ENCODE data around the gene RHOD. TPM values are rescaled to one million over a fixed set of nuclear protein-coding genes. Genes with fewer than 3 reads are reported as not detected.

The RHOD gene
- total RNA-seq, 3 donors from 2014 or later = 27.2 to 30.5 (median 28.1) TPM

DNA sequence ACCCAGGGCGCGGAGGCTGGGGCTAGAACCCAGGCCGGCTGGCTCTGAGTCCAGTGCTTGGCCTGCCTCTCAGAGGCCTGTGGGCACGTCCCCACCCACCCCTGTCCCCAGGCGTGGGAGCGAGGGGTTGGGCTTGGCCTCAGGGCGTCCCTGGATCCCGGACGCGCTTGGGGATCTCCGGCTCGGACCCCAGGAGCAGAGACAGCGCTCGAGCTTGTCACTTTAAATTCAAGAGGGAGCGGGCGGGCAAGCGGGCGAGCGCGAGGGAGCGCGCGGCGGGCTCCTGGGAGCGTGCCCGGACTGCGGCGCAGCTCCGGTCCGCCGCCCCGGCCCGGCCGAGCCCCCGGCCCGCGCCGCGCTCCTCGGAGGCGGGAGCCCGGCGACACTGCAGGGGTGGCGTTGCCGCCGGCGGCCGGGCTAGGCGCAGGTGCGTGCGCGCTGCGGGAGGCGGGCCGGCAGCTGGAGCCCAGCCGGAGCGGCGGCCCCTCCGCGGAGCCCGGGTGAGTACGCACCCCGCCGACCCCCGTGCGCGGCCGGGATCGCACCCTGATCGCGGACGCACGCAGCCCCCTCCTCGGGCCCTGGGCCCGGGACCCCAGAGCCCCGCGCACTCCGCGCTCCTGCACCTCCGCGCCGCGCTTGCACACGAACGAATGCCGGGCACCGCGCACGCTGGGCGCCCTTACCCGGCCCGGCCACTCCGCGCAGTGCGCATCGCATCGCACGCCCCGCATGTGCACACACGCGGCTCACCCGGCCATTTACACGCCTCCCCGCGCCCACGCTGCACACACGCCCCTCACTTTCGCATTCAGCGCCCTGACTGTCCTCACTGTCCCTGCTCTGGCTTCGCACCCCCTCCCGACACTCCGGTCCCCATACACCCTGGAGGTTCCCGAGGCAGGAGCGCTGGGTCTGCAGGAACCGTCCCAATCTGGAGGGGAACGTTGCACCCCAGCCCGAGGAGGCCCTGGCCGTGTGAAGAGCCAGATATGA is 33.4 kb upstream of the RHOD start, which contains the start of gene SYT12:
Gene SYT12, plus strand, starts transcription at position 174 of the 996 bp plus-strand sequence. CDS start 7,011 bp downstream, outside the sequence.
- Histone ChIP-seq H3K36me3 (no peaks in the 10 kb centered on the region), H3K9me3 (no peaks in the 10 kb centered on the region), H3K4me1 (peaks cover 0 to 11% of the 10 kb centered on the region in 2 donors), H3K4me3 (peak within 1 kb of the TSS; percentile 31 to 82 (median 67)), H3K27ac (peak within 1 kb of the TSS; percentile 88 to 90), H3K27me3 (peaks cover 0 to 3% of the 10 kb centered on the region in 2 donors)
- TF ChIP-seq, protein P1, sequence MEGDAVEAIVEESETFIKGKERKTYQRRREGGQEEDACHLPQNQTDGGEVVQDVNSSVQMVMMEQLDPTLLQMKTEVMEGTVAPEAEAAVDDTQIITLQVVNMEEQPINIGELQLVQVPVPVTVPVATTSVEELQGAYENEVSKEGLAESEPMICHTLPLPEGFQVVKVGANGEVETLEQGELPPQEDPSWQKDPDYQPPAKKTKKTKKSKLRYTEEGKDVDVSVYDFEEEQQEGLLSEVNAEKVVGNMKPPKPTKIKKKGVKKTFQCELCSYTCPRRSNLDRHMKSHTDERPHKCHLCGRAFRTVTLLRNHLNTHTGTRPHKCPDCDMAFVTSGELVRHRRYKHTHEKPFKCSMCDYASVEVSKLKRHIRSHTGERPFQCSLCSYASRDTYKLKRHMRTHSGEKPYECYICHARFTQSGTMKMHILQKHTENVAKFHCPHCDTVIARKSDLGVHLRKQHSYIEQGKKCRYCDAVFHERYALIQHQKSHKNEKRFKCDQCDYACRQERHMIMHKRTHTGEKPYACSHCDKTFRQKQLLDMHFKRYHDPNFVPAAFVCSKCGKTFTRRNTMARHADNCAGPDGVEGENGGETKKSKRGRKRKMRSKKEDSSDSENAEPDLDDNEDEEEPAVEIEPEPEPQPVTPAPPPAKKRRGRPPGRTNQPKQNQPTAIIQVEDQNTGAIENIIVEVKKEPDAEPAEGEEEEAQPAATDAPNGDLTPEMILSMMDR (IDR thresholded peaks at IDR 0.05) = no peak
- no peak for TF ChIP-seq POLR2A (IDR thresholded peaks at IDR 0.05)
- TF ChIP-seq POLR2AphosphoS5 (IDR thresholded peaks at IDR 0.05) = no peak
- intact Hi-C loops (cut with DNase I; ENCODE audit: low total_unique reads) = no loop called here
- no peak for DNase-seq (ENCODE audit: low spot score in 2 of 2)

DNA sequence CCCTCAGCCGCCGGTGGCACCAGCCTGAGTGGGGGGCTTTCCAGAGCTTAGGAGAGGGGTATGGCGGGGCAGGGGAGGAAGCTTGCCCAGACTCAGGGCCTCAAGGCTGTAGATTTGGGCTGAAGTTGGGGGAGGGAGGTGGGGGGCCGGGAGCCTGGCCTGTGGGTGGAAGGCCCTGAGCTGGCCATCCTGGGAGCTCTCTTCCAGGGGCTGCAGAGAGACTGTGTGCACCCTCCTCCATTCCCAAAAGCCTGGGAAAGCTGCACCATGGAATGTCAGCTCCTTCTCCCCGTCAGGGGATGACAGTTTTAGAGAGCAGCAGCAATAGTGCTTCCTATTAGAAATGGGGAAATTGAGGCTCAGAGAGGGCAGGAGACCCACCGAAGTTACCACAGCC is 32.7 kb upstream of the RHOD start:
- peaks cover 4 to 11% of the 10 kb centered on the region in 2 donors for H3K4me1 ChIP-seq
- H3K27ac ChIP-seq = peak overlapping the region; percentile 88 to 90
- TF ChIP-seq, protein P1 (IDR thresholded peaks at IDR 0.05) = no peak
- TF ChIP-seq POLR2AphosphoS5 (IDR thresholded peaks at IDR 0.05) = no peak
- TF ChIP-seq POLR2A (IDR thresholded peaks at IDR 0.05) = no peak
- peaks cover 0 to 3% of the 10 kb centered on the region in 2 donors for H3K27me3 ChIP-seq
- peak overlapping the region in 2 of 3 donors; percentile 67 to 82 for H3K4me3 ChIP-seq
- no peaks in the 10 kb centered on the region for H3K9me3 ChIP-seq
- H3K36me3 ChIP-seq = no peaks in the 10 kb centered on the region
- intact Hi-C loops (cut with DNase I; ENCODE audit: low total_unique reads) = no loop called here
- no peak for DNase-seq (ENCODE audit: low spot score in 2 of 2)

DNA sequence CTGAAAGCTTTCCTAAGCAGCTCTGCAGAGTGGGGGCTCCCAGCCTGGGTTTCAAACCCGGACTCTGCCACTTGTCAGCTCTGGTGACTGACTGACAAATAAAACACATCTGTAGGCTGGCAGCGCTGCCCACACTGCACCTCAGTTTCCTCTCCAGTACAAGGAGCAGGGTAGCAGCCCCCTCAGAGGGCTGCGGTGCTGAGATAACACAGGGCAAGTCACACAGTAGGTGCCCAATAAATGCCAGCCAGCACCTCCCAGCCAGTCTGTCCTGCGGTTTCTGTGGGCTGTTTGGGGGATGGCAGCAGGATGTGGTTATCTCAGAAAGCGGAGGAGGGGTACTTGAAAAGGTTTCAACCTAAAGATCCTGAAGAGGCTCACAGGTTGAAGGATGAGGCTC is 32.2 kb upstream of the RHOD start:
- intact Hi-C loops (cut with DNase I; ENCODE audit: low total_unique reads) = no loop called here
- peaks cover 0 to 3% of the 10 kb centered on the region in 2 donors for H3K27me3 ChIP-seq

DNA sequence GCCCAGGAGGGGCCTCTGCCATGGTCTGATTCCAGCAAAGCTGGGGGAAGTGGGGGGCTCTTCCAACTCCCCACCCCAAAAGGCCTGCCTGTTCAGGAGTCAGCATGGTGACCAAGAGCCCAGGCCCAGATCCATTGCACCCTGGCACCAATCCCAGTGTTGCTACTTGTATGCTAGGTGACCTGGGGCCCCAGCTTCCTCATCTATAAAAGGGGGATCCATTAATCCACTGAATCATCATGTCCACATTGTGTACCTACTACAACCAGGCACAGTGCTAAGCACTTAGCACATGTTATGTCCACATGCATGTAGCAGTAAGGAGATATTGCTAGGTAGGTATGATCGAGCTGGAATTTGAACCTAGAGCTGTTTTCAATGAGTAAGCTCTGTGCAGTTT is 31.7 kb upstream of the RHOD start:
- TF ChIP-seq, protein P1 (IDR thresholded peaks at IDR 0.05) = no peak
- TF ChIP-seq POLR2A (IDR thresholded peaks at IDR 0.05) (no peak), POLR2AphosphoS5 (IDR thresholded peaks at IDR 0.05) (no peak)
- Histone ChIP-seq H3K36me3 (no peaks in the 10 kb centered on the region), H3K27ac (peak overlapping the region; percentile 88 to 90), H3K9me3 (no peaks in the 10 kb centered on the region), H3K27me3 (peaks cover 0 to 3% of the 10 kb centered on the region in 2 donors), H3K4me1 (peaks cover 4 to 11% of the 10 kb centered on the region in 2 donors), H3K4me3 (no peak overlapping the region)
- intact Hi-C loops (cut with DNase I; ENCODE audit: low total_unique reads) = no loop called here
- DNase-seq (ENCODE audit: low spot score in 2 of 2) = no peak

More for the DNA sequence above, 32.2 kb upstream of the RHOD start:
- peak overlapping the region in 2 of 3 donors; percentile 67 to 82 for H3K4me3 ChIP-seq
- DNase-seq (ENCODE audit: low spot score in 2 of 2) = no peak
- peak overlapping the region; percentile 88 to 90 for H3K27ac ChIP-seq
- H3K9me3 ChIP-seq = no peaks in the 10 kb centered on the region
- TF ChIP-seq, protein P1 (IDR thresholded peaks at IDR 0.05) = no peak
- no peak for TF ChIP-seq POLR2AphosphoS5 (IDR thresholded peaks at IDR 0.05)
- no peak for TF ChIP-seq POLR2A (IDR thresholded peaks at IDR 0.05)
- peaks cover 4 to 11% of the 10 kb centered on the region in 2 donors for H3K4me1 ChIP-seq
- H3K36me3 ChIP-seq = no peaks in the 10 kb centered on the region

DNA sequence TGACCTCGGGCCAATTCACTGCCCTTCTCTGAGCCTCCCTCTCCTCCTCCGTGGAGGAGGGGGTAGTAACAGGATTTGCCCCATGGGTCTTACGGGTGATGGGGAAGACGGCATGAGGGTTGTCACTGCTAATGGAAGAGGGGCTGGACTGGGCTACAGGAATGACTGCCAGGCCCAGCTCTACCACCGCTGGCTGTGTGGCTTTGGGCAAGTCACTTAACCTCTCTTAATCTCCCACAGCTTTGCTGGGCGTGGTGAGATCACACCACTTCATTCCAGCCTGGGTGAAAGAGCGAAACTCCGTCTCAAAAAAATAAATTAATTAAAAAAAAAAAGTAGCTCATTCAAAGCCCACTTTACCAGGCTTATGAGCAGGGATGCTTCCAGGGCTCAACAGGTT is 30.9 kb upstream of the RHOD start:
- TF ChIP-seq POLR2A (IDR thresholded peaks at IDR 0.05) (no peak), POLR2AphosphoS5 (IDR thresholded peaks at IDR 0.05) (no peak)
- TF ChIP-seq, protein P1 (IDR thresholded peaks at IDR 0.05) = no peak
- H3K36me3 ChIP-seq = no peaks in the 10 kb centered on the region
- no peaks in the 10 kb centered on the region for H3K9me3 ChIP-seq
- H3K4me1 ChIP-seq = peaks cover 4 to 11% of the 10 kb centered on the region in 2 donors
- H3K27me3 ChIP-seq = peaks cover 0 to 3% of the 10 kb centered on the region in 2 donors
- no peak for DNase-seq (ENCODE audit: low spot score in 2 of 2)
- intact Hi-C loops (cut with DNase I; ENCODE audit: low total_unique reads) = no loop called here
- H3K4me3 ChIP-seq = no peak overlapping the region
- H3K27ac ChIP-seq = peak overlapping the region; percentile 88 to 90
